GM21526 (cell line): ENCODE results near the gene QRFPR.
"Not testable (repeated sequence)": the region's sequence is repeated elsewhere in the genome, so short reads cannot be mapped to it uniquely, and the experiment has no call there.

Source experiments
- ATAC-seq: cut with Tn5 transposase; IDR thresholded peaks from one replicate; pipeline ENCODE4 v1.9.1; 2021; ENCODE audit warnings: moderate library complexity; ENCODE audit not compliant: unreplicated experiment, low FRiP score

QRFPR gene

DNA sequence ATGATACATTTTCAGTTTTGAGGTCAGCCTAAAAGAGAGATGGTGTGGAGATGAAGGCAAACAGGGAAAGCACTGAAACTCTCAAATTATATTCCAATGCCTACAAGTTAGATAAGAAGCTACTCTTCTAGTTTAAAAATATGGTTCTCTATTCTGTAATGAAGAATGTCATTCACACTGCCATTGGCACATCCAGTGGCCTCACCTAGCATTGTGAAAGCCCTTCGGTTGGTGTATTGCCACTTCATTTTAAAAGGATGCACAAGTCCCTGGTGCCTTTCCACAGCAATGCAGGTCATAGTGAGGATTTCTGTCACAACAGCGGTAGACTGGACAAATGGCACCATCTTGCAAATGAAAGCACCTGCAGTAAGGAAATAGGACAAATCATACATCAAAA lies 40.6 kb downstream of the QRFPR start:
- ATAC-seq, result no peak

GRCh38 chr4:121339824-121340223 lies 41.0 kb downstream of the QRFPR start:
- no peak for ATAC-seq

DNA sequence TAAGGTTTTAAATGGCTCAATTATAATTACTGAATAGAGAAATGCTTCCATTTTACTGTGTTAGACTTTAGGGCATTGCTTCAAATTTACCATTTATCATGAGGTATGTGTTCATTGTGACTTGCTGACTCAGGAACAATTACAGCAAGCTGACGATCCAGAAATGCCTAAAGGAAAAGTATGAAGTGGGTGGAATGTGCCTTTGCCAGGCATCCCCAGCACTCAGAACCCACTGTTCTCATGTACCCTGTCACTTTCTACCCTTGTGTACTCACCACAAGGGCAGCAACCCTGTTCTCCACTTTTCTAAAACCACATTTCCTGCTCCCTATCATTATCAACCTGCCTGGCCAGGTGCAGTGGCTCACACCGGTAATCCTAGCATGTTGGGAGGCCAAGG lies 41.5 kb downstream of the QRFPR start:
- ATAC-seq, result no peak

DNA sequence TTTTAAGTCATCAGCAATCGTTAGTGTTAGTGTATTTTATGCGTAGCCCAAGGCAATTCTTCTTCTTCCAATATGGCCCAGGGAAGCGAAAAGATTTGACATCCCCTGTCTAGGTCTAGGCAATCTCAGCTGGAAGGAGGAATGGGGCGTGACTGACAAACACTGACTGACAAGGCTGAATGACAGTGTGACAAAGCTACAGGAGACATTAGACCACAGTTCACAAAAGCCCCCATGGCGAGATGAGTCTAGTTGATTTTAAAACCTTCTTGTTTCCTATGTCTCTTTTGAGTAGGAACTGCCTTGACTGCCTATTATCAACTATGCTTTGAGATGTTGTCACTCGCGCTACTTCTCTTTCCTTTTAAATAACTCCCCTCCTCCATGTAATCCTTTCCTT lies 42.3 kb downstream of the QRFPR start:
- no peak for ATAC-seq

GRCh38 chr4:121336706-121337105 lies 44.1 kb downstream of the QRFPR start:
- no peak for ATAC-seq

- no peak for ATAC-seq
Measured at GRCh38 chr4:121330180-121330665, 50.6 kb downstream of the QRFPR start.

GRCh38 chr4:121326597-121326996 lies 54.2 kb downstream of the QRFPR start:
- ATAC-seq, result no peak

GRCh38 chr4:121324331-121324730 lies 56.5 kb downstream of the QRFPR start:
- no peak for ATAC-seq

GRCh38 chr4:121321466-121321865 lies 59.4 kb downstream of the QRFPR start:
- no peak for ATAC-seq

- ATAC-seq, result no peak
Measured at GRCh38 chr4:121316091-121316490, 64.7 kb downstream of the QRFPR start.

GRCh38 chr4:121313430-121313829 lies 67.4 kb downstream of the QRFPR start:
- ATAC-seq, result not testable (repeated sequence)

DNA sequence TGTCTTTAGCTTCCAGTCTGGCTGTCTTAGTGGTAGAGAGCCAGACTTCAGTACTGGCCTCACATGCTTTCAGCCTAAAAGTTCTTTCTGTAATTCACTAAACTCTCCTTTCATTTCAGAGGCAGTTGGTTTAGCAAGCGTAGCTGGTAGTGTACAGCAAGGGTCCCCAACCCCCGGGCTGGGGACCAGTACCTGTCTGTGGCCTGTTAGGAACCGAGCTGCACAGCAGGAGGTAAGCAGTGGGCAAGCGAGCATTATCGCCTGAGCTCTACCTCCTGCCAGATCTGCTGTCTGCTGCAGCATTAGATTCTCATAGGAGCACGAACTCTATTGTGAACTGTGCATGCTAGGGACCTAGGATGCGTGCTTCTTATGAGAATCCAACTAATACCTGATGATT lies 72.0 kb downstream of the QRFPR start:
- ATAC-seq, result no peak

- no peak for ATAC-seq
Measured at GRCh38 chr4:121308328-121308663, 72.5 kb downstream of the QRFPR start.

DNA sequence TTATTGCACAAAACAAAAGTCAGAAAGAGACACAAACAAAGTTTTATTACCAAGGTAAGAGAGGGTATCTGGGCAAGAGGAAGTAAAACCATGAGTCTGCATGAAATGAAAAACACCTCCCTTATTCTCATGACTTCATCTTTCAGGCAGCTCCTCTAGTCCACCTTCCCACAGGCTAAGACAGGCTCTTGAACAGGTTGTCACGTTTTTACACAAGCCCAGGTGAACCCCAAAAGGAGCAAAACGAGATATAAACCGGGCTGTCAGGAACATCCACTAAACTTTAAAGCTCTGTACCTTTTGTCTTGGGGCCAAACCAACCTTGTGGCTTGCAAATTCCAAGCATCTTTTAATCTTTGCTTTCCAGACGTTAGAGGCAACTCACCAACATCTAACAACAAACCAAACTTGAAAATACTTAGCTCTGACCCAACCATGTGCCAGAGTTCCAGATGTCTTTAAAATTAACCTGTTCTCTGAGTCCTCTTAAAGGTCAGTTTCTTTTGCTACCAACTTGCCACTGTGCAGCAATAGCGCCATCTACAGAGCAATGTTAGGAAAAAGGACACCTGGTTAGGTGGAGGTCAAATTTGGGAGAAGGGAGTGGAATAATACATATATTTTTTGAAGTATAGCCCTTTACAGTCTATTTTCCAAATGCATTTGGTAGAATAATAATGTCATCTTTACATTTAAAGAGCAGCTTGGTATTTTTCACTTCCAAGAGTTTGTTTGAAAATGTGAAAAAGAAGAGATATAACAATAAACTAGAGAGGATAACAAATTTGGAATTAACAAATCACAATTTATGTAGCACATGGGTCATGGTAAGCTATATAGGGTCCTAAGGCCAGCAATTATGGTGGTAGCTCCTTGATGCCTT lies 73.1 kb downstream of the QRFPR start:
- ATAC-seq, result peak; percentile 96

DNA sequence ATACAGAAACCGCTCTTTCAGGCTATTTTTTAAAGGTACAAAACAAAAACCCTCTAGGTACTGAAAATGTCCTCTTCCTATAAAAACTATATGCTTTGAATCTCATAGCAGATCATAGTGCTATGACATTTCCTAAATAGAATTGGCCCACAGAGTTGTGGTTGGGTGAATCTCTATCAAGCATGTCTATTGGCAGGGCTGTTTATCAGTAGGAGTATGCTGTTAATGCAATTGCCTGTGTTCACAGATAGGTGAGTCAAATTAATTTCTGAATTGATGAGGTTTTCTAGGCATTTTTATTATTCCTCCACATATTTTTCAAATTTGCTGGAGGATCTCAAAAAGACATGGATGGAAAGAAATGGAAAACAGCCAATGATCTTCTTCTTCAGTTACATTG lies 73.9 kb downstream of the QRFPR start:
- ATAC-seq, result no peak

GRCh38 chr4:121304893-121305292 lies 75.9 kb downstream of the QRFPR start:
- ATAC-seq, result no peak

GRCh38 chr4:121299367-121299766 lies 81.5 kb downstream of the QRFPR start:
- ATAC-seq, result no peak

DNA sequence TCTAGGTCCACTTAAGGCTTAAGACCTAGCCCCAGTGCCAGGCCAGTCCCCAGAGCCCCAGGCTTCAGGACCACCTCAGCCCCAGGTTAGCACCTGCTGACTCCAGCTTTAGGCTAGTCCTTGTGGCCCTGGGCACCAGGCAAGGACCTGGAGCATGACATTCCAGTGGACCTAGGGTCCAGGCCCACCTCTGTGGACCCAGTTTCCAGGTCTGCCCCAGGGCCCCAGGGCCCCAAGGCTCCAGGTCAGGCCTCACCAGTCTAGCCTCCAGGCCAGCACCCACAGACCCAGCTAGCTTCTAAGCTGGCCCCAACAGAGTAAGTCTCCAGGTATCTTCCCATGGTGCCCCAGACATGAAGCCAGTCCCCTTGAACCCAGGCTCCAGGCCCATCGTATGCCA lies 97.5 kb downstream of the QRFPR start:
- ATAC-seq, result no peak

DNA sequence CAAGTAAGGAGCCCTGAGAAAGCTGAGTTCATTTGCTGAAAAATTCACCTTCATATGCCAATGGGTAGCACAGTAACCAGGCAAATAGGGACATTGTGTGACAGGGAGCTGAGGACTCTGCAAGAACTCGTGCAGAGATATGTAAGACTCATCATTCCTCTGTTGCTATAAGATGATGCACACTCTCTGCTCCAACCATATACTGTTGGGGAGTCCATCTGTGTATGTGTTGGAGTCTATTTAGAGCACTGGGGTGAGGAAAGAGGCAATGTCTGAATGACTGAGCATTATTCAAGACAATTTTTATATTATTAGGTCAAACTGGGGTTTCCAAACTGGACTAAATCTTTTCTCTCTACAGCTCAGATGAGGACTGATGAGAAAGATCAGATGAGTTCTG lies 100.4 kb downstream of the QRFPR start:
- ATAC-seq, result no peak

- ATAC-seq, result peak; percentile 81
Measured at GRCh38 chr4:121278811-121279368, 101.9 kb downstream of the QRFPR start.
